ENCODE measurements around the gene SLC66A2.

The SLC66A2 gene

DNA sequence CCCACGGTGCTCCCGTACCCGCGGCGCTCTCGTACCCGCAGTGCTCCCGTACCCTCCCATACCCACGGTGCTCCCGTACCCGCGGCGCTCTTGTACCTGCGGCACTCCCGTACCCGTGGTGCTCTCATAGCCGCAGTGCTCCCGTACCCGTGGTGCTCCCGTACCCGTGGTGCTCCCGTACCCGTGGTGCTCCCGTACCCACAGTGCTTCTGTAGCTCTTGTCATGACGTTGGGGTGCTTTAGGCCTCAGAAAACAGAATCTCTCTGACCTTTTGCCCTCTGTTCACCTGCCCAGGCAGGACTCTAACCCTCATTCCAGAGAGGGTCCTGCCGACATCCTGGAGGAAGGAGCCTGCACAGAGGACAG lies 35.3 kb downstream of the SLC66A2 start:
- Histone ChIP-seq H3K9me3 (ENCODE audit: control insufficient read depth, insufficient read depth, low read length) (no peaks in the 10 kb centered on the region), H3K36me3 (ENCODE audit: control insufficient read depth, insufficient read depth, low read length) (no peaks in the 10 kb centered on the region), H3K4me3 (ENCODE audit: low read depth, low read length) (no peak overlapping the region), H3K27me3 (ENCODE audit: control insufficient read depth, insufficient read depth, low read length) (no peaks in the 10 kb centered on the region), H3K4me1 (ENCODE audit: control insufficient read depth, insufficient read depth, low read length) (no peaks in the 10 kb centered on the region; the same call in 1 of the 2 replicates), H3K9ac (ENCODE audit: low read depth, low read length) (no peak overlapping the region), H3K27ac (ENCODE audit: low read depth, low read length) (no peak overlapping the region)

DNA sequence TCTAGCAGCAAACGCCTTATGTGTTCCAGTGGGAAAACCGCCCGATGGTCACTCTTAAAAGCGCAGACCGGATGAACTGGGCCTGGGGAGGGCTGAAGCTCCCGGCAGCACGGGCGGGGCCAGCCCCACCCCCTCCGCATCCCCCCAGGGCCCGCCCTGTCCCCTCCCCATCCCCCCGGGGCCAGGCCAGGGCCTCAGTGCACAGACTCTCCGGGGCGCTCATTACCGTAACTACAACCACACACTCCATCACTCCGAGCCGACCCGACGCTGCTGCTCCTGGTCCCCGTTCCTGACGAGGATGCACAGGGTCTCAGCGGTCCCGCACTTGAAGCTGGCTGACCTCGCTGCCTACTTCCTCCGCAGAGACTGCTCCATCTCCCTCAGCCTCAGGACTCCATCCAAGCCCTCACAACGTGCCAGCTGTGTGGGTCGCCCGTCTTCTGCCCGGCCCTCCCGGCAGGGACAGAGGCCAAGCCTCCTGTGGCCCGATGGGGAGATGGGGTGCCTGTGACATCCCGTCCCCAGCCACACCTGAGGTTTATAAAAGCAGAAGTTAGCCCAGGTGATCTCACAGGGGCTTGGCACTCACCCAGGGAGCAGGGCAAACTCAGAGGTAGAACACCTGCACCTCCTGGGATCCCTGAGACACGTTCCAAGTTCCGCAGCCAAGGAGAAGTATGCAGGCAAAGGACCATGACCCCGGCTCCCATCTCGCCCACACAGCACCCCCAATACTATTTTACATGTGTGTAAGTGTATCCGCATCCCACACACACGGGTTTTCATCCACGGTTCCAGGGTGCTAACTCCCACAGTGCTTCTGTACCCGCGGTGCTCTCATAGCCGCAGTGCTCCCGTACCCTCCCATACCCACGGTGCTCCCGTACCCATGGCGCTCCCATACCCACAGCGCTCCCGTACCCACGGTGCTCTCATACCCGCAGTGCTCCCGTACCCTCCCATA lies 36.0 kb downstream of the SLC66A2 start:
- no peak overlapping the region for H3K4me3 ChIP-seq (ENCODE audit: low read depth, low read length)
- no peak overlapping the region for H3K27ac ChIP-seq (ENCODE audit: low read depth, low read length)
- H3K36me3 ChIP-seq (ENCODE audit: control insufficient read depth, insufficient read depth, low read length) = no peaks in the 10 kb centered on the region
- H3K9ac ChIP-seq (ENCODE audit: low read depth, low read length) = no peak overlapping the region
- H3K27me3 ChIP-seq (ENCODE audit: control insufficient read depth, insufficient read depth, low read length) = no peaks in the 10 kb centered on the region
- no peaks in the 10 kb centered on the region for H3K9me3 ChIP-seq (ENCODE audit: control insufficient read depth, insufficient read depth, low read length)
- H3K4me1 ChIP-seq (ENCODE audit: control insufficient read depth, insufficient read depth, low read length) = no peaks in the 10 kb centered on the region; the same call in 1 of the 2 replicates

DNA sequence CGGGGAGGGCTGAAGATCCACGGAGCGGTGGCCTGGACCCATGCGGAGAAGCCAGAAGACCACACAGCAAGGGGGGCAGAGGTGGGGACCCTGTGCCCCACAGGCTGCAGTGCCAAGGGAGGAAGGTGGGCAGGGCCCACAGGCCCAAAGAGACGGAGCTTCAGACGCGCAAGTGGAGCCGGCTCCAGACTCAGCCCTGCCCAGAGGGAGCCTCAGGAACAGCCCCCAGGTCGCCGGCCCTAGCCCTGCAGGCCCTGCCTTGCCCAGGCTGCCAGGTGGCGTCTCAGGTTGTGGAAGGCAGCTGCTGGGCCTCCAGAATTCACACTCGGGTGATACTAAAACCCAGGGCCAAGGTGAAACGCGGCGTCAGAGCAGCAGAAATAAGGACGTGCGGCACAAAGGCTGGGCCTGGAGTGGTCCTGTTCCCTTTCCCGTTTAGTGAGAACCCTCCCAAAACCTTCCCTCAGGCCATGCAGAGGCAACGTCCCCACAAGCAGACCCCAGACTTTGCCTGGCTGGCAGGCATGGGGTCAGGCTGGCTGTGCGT lies 36.8 kb downstream of the SLC66A2 start:
- Histone ChIP-seq H3K9me3 (ENCODE audit: control insufficient read depth, insufficient read depth, low read length) (no peaks in the 10 kb centered on the region), H3K9ac (ENCODE audit: low read depth, low read length) (no peak overlapping the region), H3K36me3 (ENCODE audit: control insufficient read depth, insufficient read depth, low read length) (no peaks in the 10 kb centered on the region), H3K4me3 (ENCODE audit: low read depth, low read length) (no peak overlapping the region), H3K27me3 (ENCODE audit: control insufficient read depth, insufficient read depth, low read length) (no peaks in the 10 kb centered on the region), H3K27ac (ENCODE audit: low read depth, low read length) (no peak overlapping the region), H3K4me1 (ENCODE audit: control insufficient read depth, insufficient read depth, low read length) (no peaks in the 10 kb centered on the region; the same call in 1 of the 2 replicates)

- no peak overlapping the region for H3K4me3 ChIP-seq (ENCODE audit: low read depth, low read length)
- no peak overlapping the region for H3K27ac ChIP-seq (ENCODE audit: low read depth, low read length)
- no peaks in the 10 kb centered on the region for H3K9me3 ChIP-seq (ENCODE audit: control insufficient read depth, insufficient read depth, low read length)
- no peaks in the 10 kb centered on the region for H3K36me3 ChIP-seq (ENCODE audit: control insufficient read depth, insufficient read depth, low read length)
- no peak overlapping the region for H3K9ac ChIP-seq (ENCODE audit: low read depth, low read length)
- H3K27me3 ChIP-seq (ENCODE audit: control insufficient read depth, insufficient read depth, low read length) = no peaks in the 10 kb centered on the region
- no peaks in the 10 kb centered on the region; the same call in 1 of the 2 replicates for H3K4me1 ChIP-seq (ENCODE audit: control insufficient read depth, insufficient read depth, low read length)
Measured at GRCh38 chr18:79912994-79913831, 38.2 kb downstream of the SLC66A2 start.

DNA sequence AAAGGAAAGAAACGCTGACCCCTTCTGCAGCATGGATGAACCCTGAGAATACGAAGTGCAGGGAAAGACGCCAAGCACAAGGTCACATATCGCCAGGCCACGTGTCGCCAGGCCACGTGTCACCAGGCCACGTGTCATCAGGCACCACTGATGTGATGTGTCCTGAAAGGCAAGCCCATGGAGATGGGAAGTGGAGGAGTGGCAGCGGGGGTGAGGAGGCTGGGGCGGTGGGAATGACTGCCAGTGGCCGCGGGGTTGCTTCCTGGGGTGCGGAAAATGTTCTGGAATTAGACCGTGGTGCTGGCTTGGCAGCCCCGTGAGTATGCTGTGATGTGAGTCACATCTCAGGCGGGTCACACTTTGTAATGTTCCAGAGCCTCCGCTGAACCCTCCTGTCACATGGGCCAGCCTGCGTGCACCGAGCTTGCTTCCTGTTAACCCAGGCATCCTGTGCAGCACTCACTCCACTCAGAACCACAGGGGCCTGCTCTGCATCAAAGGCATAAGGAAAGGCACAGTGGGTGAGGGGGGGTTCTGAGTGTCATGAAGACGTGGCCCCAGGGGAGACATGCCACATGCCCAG lies 39.0 kb downstream of the SLC66A2 start:
- Histone ChIP-seq H3K27ac (ENCODE audit: low read depth, low read length) (no peak overlapping the region), H3K4me3 (ENCODE audit: low read depth, low read length) (no peak overlapping the region), H3K4me1 (ENCODE audit: control insufficient read depth, insufficient read depth, low read length) (no peaks in the 10 kb centered on the region; the same call in 1 of the 2 replicates), H3K9me3 (ENCODE audit: control insufficient read depth, insufficient read depth, low read length) (no peaks in the 10 kb centered on the region), H3K27me3 (ENCODE audit: control insufficient read depth, insufficient read depth, low read length) (no peaks in the 10 kb centered on the region), H3K9ac (ENCODE audit: low read depth, low read length) (no peak overlapping the region), H3K36me3 (ENCODE audit: control insufficient read depth, insufficient read depth, low read length) (no peaks in the 10 kb centered on the region)

- no peak overlapping the region for H3K9ac ChIP-seq (ENCODE audit: low read depth, low read length)
Measured at GRCh38 chr18:79911344-79912270, 39.8 kb downstream of the SLC66A2 start.

GRCh38 chr18:79910563-79911343 lies 40.7 kb downstream of the SLC66A2 start:
- no peaks in the 10 kb centered on the region for H3K27me3 ChIP-seq (ENCODE audit: control insufficient read depth, insufficient read depth, low read length)
- H3K9ac ChIP-seq (ENCODE audit: low read depth, low read length) = no peak overlapping the region
- no peaks in the 10 kb centered on the region for H3K36me3 ChIP-seq (ENCODE audit: control insufficient read depth, insufficient read depth, low read length)
- H3K27ac ChIP-seq (ENCODE audit: low read depth, low read length) = no peak overlapping the region
- no peaks in the 10 kb centered on the region; the same call in 1 of the 2 replicates for H3K4me1 ChIP-seq (ENCODE audit: control insufficient read depth, insufficient read depth, low read length)
- H3K9me3 ChIP-seq (ENCODE audit: control insufficient read depth, insufficient read depth, low read length) = no peaks in the 10 kb centered on the region
- peak overlapping the region; percentile 22; the same call in 1 of the 2 replicates for H3K4me3 ChIP-seq (ENCODE audit: low read depth, low read length)

More at GRCh38 chr18:79911344-79912270, 39.8 kb downstream of the SLC66A2 start:
- H3K27ac ChIP-seq (ENCODE audit: low read depth, low read length) = no peak overlapping the region
- H3K36me3 ChIP-seq (ENCODE audit: control insufficient read depth, insufficient read depth, low read length) = no peaks in the 10 kb centered on the region
- no peaks in the 10 kb centered on the region; the same call in 1 of the 2 replicates for H3K4me1 ChIP-seq (ENCODE audit: control insufficient read depth, insufficient read depth, low read length)
- no peaks in the 10 kb centered on the region for H3K27me3 ChIP-seq (ENCODE audit: control insufficient read depth, insufficient read depth, low read length)
- no peaks in the 10 kb centered on the region for H3K9me3 ChIP-seq (ENCODE audit: control insufficient read depth, insufficient read depth, low read length)
- H3K4me3 ChIP-seq (ENCODE audit: low read depth, low read length) = peak overlapping the region; percentile 22; the same call in 1 of the 2 replicates

DNA sequence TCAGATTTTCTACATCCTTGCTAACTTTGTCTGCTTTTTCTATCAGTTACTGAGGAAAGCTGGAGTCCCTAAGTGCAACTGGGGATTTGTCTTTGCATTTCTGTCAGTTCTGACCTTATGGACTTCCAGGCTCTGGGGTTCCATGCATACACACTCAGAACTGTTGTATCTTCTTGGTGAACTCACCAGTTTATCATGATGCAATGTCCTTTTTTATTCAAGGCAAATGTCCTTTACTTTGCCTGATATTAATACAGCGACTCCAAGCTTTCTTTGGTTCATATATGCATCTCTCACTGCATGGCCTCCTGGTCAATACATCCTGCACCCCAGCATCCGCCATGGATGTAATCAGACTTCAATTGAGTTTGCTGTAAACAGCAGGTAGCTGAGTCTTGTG lies 44.7 kb downstream of the SLC66A2 start:
- no peaks in the 10 kb centered on the region; the same call in 1 of the 2 replicates for H3K36me3 ChIP-seq (ENCODE audit: control insufficient read depth, insufficient read depth, low read length)
- no peaks in the 10 kb centered on the region for H3K27me3 ChIP-seq (ENCODE audit: control insufficient read depth, insufficient read depth, low read length)
- no peak overlapping the region for H3K9ac ChIP-seq (ENCODE audit: low read depth, low read length)
- H3K27ac ChIP-seq (ENCODE audit: low read depth, low read length) = no peak overlapping the region
- no peak overlapping the region for H3K4me3 ChIP-seq (ENCODE audit: low read depth, low read length)
- no peaks in the 10 kb centered on the region; the same call in 1 of the 2 replicates for H3K4me1 ChIP-seq (ENCODE audit: control insufficient read depth, insufficient read depth, low read length)
- H3K9me3 ChIP-seq (ENCODE audit: control insufficient read depth, insufficient read depth, low read length) = no peaks in the 10 kb centered on the region

GRCh38 chr18:79905993-79906392 lies 45.5 kb downstream of the SLC66A2 start:
- H3K36me3 ChIP-seq (ENCODE audit: control insufficient read depth, insufficient read depth, low read length) = no peaks in the 10 kb centered on the region; the same call in 1 of the 2 replicates
- H3K27ac ChIP-seq (ENCODE audit: low read depth, low read length) = no peak overlapping the region
- H3K9me3 ChIP-seq (ENCODE audit: control insufficient read depth, insufficient read depth, low read length) = no peaks in the 10 kb centered on the region
- H3K9ac ChIP-seq (ENCODE audit: low read depth, low read length) = no peak overlapping the region
- H3K4me1 ChIP-seq (ENCODE audit: control insufficient read depth, insufficient read depth, low read length) = no peaks in the 10 kb centered on the region; the same call in 1 of the 2 replicates
- no peaks in the 10 kb centered on the region for H3K27me3 ChIP-seq (ENCODE audit: control insufficient read depth, insufficient read depth, low read length)
- H3K4me3 ChIP-seq (ENCODE audit: low read depth, low read length) = no peak overlapping the region

Measured in HUES48 (cell line).